HepG2 (cell line): ENCODE measurements around the gene SMIM24. TPM values are rescaled to one million over a fixed set of nuclear protein-coding genes. Genes with fewer than 3 reads are reported as not detected.
A peak's percentile ranks its signal among the peaks of the same experiment; 100 is the strongest.

Experiments
- ETV5 ChIP-seq: IDR thresholded peaks from 2 replicates; pipeline ENCODE4 v1.6.1; 2018; ENCODE audit warnings: missing biosample characterization, missing genetic modification reagents, inconsistent platforms, borderline replicate concordance
- HDAC1 ChIP-seq: sonication (generic); formaldehyde crosslinking; IDR thresholded peaks from 2 replicates; pipeline ENCODE4 v1.5.1; 2020; ENCODE audit warnings: mild to moderate bottlenecking, missing genetic modification reagents
- KDM1A ChIP-seq: IDR thresholded peaks from 2 replicates; pipeline ENCODE4 v1.6.1; 2016; ENCODE audit warnings: missing compliant biosample characterization
- MTF2 ChIP-seq: sonication (generic); formaldehyde crosslinking; IDR thresholded peaks from 2 replicates; pipeline ENCODE4 v1.5.0; 2020; ENCODE audit warnings: missing genetic modification reagents, borderline replicate concordance
- NFE2 ChIP-seq: sonication (generic); formaldehyde crosslinking; IDR thresholded peaks from 2 replicates; pipeline ENCODE4 v1.4.0; 2020; ENCODE audit warnings: missing genetic modification reagents
- NFKBIZ ChIP-seq: IDR thresholded peaks from 2 replicates; pipeline ENCODE4 v1.6.1; 2018; ENCODE audit warnings: missing genetic modification reagents, missing compliant biosample characterization
- NFYB ChIP-seq: sonication (generic); formaldehyde crosslinking; IDR thresholded peaks from 2 replicates; pipeline ENCODE4 v1.4.0; 2020; ENCODE audit warnings: missing genetic modification reagents
- PHF5A ChIP-seq: IDR thresholded peaks from one replicate; pipeline ENCODE4 v1.6.1; 2018; ENCODE audit warnings: low read depth, missing genetic modification reagents; ENCODE audit not compliant: unreplicated experiment
- SMAD3 ChIP-seq: sonication (generic); formaldehyde crosslinking; IDR thresholded peaks from 2 replicates; pipeline ENCODE4 v1.4.0; 2020; ENCODE audit warnings: missing genetic modification reagents
- XRCC5 ChIP-seq: fragments of 200-400 bp; formaldehyde crosslinking; optimal IDR thresholded peaks from 2 replicates; pipeline ENCODE3; 2017; ENCODE audit warnings: mild to moderate bottlenecking, low read length
- ZIK1 ChIP-seq: sonication (generic); formaldehyde crosslinking; IDR thresholded peaks from 2 replicates; pipeline ENCODE4 v1.5.0; 2020; ENCODE audit warnings: mild to moderate bottlenecking, low read depth, missing genetic modification reagents, borderline replicate concordance
- ZSCAN12 ChIP-seq: sonication (generic); formaldehyde crosslinking; IDR thresholded peaks from 2 replicates; pipeline ENCODE4 v1.9.0; 2021; ENCODE audit warnings: mild to moderate bottlenecking, missing genetic modification reagents
- ZSCAN30 ChIP-seq: sonication (generic); formaldehyde crosslinking; IDR thresholded peaks from 2 replicates; pipeline ENCODE4 v1.5.0; 2020; ENCODE audit warnings: mild to moderate bottlenecking, missing genetic modification reagents
- polyA plus RNA-seq, 8 experiments: library from polyadenylated mRNA; depleted of rRNA in 3 of 8; stranded (reverse) in 7 of 8; unstranded in 1 of 8; fragments of >200 nt; fragmentation: Illumina TruSeq in 4 of 8; extraction: Trizol in 4 of 8; gene quantifications; 2 replicates each; pipeline versions ENCODE4 v1.2.1 to v1.2.3, GENCODE V29; 2011 to 2016; ENCODE audit warnings: low read depth in 4 of 8, missing spikeins in 1 of 8, mixed read lengths in 1 of 8; ENCODE audit not compliant: insufficient read depth in 1 of 8
- total RNA-seq, 5 experiments: library from RNA; depleted of rRNA; stranded (reverse); fragments of >200 nt; fragmentation: Illumina TruSeq; extraction: Trizol; gene quantifications; 2 replicates each; pipeline ENCODE4 v1.2.3, GENCODE V29; 2016; ENCODE audit warnings: low read depth in 1 of 5
- TF ChIP-seq, protein P1 (sequence below): sonication (generic); formaldehyde crosslinking; IDR thresholded peaks from 2 replicates; pipeline ENCODE4 v1.5.1; 2020; ENCODE audit warnings: mild to moderate bottlenecking, missing genetic modification reagents
- TF ChIP-seq, protein P2 (sequence below): fragments of 450-650 bp; IDR thresholded peaks from 2 replicates; pipeline ENCODE4 v1.6.1; 2017; ENCODE audit warnings: mild to moderate bottlenecking
- TF ChIP-seq, protein P3 (sequence below): IDR thresholded peaks from 2 replicates; pipeline ENCODE4 v1.6.1; 2016; ENCODE audit warnings: missing compliant biosample characterization, missing genetic modification reagents, borderline replicate concordance
- TF ChIP-seq, protein P4 (sequence below): sonication (generic); formaldehyde crosslinking; IDR thresholded peaks from 2 replicates; pipeline ENCODE4 v1.4.0; 2020; ENCODE audit warnings: mild to moderate bottlenecking, missing genetic modification reagents
- TF ChIP-seq, protein P5 (sequence below): sonication (generic); formaldehyde crosslinking; IDR thresholded peaks from 2 replicates; pipeline ENCODE4 v1.5.1; 2020; ENCODE audit warnings: missing genetic modification reagents, mild to moderate bottlenecking, borderline replicate concordance

Gene SMIM24
- total and polyA plus RNA-seq, 2 of the 13 experiments (the other 11 are each of a cell fraction or from before 2014, with no cell fraction given), result 11.2 to 70.6 TPM

DNA sequence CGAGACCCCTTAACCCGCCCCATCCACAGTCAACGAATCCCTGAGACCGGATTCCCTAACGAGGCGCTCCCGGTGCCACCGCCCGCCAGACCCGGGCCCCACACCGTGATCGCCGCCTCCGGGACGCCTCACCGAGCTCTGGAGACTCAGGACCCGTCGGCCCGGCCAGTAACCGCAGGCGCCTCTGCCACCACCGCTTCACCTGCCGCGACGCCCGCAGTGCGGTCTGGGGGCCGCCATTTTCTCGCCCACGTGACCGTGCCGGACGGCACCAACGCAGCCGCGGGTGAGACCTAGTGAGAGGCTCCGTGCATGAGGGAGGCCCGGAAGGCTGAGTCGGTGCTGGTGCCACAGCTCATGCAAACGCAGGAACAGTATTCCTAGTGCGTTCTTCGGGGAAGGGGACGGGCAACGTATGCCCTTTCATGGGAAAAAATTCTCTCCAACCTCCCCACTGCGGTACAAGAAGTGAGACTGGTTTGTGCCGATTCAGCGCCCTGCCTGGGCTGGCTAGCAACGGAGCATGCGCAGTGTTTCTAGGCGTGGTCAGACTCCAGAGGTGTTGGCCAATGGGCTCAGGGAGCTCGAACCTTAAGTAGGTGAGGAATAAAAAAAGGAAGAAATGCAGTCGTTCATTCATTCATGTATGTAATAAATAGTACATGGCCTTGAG, 20.2 kb upstream of the SMIM24 start, which contains the start of gene DOHH (continued):
- TF ChIP-seq, protein P1, sequence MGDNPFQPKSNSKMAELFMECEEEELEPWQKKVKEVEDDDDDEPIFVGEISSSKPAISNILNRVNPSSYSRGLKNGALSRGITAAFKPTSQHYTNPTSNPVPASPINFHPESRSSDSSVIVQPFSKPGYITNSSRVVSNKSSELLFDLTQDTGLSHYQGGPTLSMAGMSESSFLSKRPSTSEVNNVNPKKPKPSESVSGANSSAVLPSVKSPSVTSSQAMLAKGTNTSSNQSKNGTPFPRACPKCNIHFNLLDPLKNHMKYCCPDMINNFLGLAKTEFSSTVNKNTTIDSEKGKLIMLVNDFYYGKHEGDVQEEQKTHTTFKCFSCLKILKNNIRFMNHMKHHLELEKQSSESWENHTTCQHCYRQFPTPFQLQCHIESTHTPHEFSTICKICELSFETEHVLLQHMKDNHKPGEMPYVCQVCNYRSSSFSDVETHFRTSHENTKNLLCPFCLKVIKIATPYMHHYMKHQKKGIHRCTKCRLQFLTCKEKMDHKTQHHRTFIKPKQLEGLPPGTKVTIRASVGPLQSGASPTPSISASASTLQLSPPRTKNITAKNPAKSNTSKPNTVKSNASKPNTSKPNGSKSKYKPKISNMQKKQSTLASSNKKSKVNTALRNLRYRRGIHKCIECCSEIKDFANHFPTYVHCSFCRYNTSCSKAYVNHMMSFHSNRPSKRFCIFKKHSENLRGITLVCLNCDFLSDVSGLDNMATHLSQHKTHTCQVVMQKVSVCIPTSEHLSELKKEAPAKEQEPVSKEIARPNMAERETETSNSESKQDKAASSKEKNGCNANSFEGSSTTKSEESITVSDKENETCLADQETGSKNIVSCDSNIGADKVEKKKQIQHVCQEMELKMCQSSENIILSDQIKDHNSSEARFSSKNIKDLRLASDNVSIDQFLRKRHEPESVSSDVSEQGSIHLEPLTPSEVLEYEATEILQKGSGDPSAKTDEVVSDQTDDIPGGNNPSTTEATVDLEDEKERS (CRISPR knock-in tag), result 0 out of 2 replicates have a peak, but pooled peaks have one; percentile 64
- TF ChIP-seq, protein P2, sequence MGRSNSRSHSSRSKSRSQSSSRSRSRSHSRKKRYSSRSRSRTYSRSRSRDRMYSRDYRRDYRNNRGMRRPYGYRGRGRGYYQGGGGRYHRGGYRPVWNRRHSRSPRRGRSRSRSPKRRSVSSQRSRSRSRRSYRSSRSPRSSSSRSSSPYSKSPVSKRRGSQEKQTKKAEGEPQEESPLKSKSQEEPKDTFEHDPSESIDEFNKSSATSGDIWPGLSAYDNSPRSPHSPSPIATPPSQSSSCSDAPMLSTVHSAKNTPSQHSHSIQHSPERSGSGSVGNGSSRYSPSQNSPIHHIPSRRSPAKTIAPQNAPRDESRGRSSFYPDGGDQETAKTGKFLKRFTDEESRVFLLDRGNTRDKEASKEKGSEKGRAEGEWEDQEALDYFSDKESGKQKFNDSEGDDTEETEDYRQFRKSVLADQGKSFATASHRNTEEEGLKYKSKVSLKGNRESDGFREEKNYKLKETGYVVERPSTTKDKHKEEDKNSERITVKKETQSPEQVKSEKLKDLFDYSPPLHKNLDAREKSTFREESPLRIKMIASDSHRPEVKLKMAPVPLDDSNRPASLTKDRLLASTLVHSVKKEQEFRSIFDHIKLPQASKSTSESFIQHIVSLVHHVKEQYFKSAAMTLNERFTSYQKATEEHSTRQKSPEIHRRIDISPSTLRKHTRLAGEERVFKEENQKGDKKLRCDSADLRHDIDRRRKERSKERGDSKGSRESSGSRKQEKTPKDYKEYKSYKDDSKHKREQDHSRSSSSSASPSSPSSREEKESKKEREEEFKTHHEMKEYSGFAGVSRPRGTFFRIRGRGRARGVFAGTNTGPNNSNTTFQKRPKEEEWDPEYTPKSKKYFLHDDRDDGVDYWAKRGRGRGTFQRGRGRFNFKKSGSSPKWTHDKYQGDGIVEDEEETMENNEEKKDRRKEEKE, result no peak
- TF ChIP-seq MTF2 (CRISPR knock-in tag), result no peak
- no peak for TF ChIP-seq KDM1A
- no peak for TF ChIP-seq ZSCAN30
- TF ChIP-seq, protein P3, sequence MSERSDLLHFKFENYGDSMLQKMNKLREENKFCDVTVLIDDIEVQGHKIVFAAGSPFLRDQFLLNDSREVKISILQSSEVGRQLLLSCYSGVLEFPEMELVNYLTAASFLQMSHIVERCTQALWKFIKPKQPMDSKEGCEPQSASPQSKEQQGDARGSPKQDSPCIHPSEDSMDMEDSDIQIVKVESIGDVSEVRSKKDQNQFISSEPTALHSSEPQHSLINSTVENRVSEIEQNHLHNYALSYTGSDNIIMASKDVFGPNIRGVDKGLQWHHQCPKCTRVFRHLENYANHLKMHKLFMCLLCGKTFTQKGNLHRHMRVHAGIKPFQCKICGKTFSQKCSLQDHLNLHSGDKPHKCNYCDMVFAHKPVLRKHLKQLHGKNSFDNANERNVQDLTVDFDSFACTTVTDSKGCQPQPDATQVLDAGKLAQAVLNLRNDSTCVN, result peak; percentile 81; the same call in 1 of the 2 replicates
- TF ChIP-seq ETV5, result peak; percentile 61
- peak; percentile 58; the same call in 1 of the 2 replicates for TF ChIP-seq NFYB (CRISPR knock-in tag)
- TF ChIP-seq XRCC5, result peak; percentile 90
- peak; percentile 68; the same call in 1 of the 2 replicates for TF ChIP-seq NFKBIZ (CRISPR knock-in tag)
- TF ChIP-seq HDAC1 (CRISPR knock-in tag), result peak; percentile 92
- TF ChIP-seq ZSCAN12, result no peak; the same call in 1 of the 2 replicates
- peak; percentile 48 for TF ChIP-seq PHF5A (CRISPR knock-in tag)
- 0 out of 2 replicates have a peak, but pooled peaks have one; percentile 63 for TF ChIP-seq ZIK1 (CRISPR knock-in tag)
- peak; percentile 56; the same call in 1 of the 2 replicates for TF ChIP-seq SMAD3 (CRISPR knock-in tag)
- TF ChIP-seq, protein P4, sequence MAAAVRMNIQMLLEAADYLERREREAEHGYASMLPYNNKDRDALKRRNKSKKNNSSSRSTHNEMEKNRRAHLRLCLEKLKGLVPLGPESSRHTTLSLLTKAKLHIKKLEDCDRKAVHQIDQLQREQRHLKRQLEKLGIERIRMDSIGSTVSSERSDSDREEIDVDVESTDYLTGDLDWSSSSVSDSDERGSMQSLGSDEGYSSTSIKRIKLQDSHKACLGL (CRISPR knock-in tag), result peak; percentile 96
- TF ChIP-seq, protein P5, sequence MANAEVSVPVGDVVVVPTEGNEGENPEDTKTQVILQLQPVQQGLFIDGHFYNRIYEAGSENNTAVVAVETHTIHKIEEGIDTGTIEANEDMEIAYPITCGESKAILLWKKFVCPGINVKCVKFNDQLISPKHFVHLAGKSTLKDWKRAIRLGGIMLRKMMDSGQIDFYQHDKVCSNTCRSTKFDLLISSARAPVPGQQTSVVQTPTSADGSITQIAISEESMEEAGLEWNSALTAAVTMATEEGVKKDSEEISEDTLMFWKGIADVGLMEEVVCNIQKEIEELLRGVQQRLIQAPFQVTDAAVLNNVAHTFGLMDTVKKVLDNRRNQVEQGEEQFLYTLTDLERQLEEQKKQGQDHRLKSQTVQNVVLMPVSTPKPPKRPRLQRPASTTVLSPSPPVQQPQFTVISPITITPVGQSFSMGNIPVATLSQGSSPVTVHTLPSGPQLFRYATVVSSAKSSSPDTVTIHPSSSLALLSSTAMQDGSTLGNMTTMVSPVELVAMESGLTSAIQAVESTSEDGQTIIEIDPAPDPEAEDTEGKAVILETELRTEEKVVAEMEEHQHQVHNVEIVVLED, result peak; percentile 71
- TF ChIP-seq NFE2 (CRISPR knock-in tag), result no peak
